Neural progenitor cell (in vitro differentiated cells): ENCODE results near the gene BOC. TPM values are rescaled to one million over a fixed set of nuclear protein-coding genes. Genes with fewer than 3 reads are reported as not detected.

Experiments
- DNase-seq: peaks from one replicate; pipeline ENCODE4 v3.0.0-alpha.2; 2016; ENCODE audit warnings: low spot score
- H2AFZ ChIP-seq: fragments of 200-600 bp; sonication (generic); replicated peaks from 2 replicates; pipeline ENCODE4 v1.6.1; 2016; ENCODE audit warnings: antibody characterized with exemption
- H3F3A ChIP-seq: fragments of 200-600 bp; sonication (generic); 2 replicates; pipeline ENCODE4 v1.6.1; 2016; ENCODE audit warnings: antibody characterized with exemption, low read depth
- H3K27ac ChIP-seq: fragments of 200-600 bp; sonication (generic); 2 replicates; pipeline ENCODE4 v1.5.1; 2016; ENCODE audit warnings: mild to moderate bottlenecking
- H3K27me3 ChIP-seq: fragments of 200-600 bp; sonication (generic); 2 replicates; pipeline ENCODE4 v1.6.1; 2016; ENCODE audit warnings: mild to moderate bottlenecking, moderate library complexity
- H3K36me3 ChIP-seq: fragments of 200-600 bp; sonication (generic); 2 replicates; pipeline ENCODE4 v1.5.1; 2016
- H3K4me1 ChIP-seq: fragments of 200-600 bp; sonication (generic); 2 replicates; pipeline ENCODE4 v1.6.1; 2016; ENCODE audit warnings: mixed run types
- H3K4me2 ChIP-seq: fragments of 200-600 bp; sonication (generic); 2 replicates; pipeline ENCODE4 v1.6.1; 2016
- H3K4me3 ChIP-seq: fragments of 200-600 bp; sonication (generic); 2 replicates; pipeline ENCODE4 v1.5.1; 2016
- H3K79me2 ChIP-seq: fragments of 200-600 bp; sonication (generic); 2 replicates; pipeline ENCODE4 v1.6.1; 2016; ENCODE audit warnings: low read depth
- H3K9ac ChIP-seq: fragments of 200-600 bp; sonication (generic); 2 replicates; pipeline ENCODE4 v1.6.1; 2016
- H3K9me3 ChIP-seq: fragments of 200-600 bp; sonication (generic); 2 replicates; pipeline ENCODE4 v1.5.1; 2016; ENCODE audit warnings: low read depth
- H4K20me1 ChIP-seq: fragments of 200-600 bp; sonication (generic); 2 replicates; pipeline ENCODE4 v1.6.1; 2016; ENCODE audit warnings: low read depth
- H3K27ac Mint-ChIP-seq: 3 replicates; pipeline ENCODE4 v1.8.0; 2021; ENCODE audit warnings: mixed read lengths
- H3K27me3 Mint-ChIP-seq: 2 replicates; pipeline ENCODE4 v1.8.0; 2022; ENCODE audit warnings: low read depth, mild to moderate bottlenecking, inconsistent platforms, moderate library complexity, mixed read lengths; ENCODE audit not compliant: insufficient read depth
- H3K36me3 Mint-ChIP-seq: 3 replicates; pipeline ENCODE4 v1.8.0; 2021; ENCODE audit warnings: mixed read lengths
- H3K4me1 Mint-ChIP-seq: 3 replicates; pipeline ENCODE4 v1.8.0; 2021; ENCODE audit warnings: mixed read lengths
- H3K4me3 Mint-ChIP-seq: 3 replicates; pipeline ENCODE4 v1.8.0; 2021; ENCODE audit warnings: mild to moderate bottlenecking, moderate library complexity, mixed read lengths
- H3K9me3 Mint-ChIP-seq: 3 replicates; pipeline ENCODE4 v1.8.0; 2020; ENCODE audit warnings: mixed read lengths
- CTCF ChIP-seq: fragments of 200-600 bp; sonication (generic); IDR thresholded peaks from 2 replicates; pipeline ENCODE4 v1.5.1; 2017; ENCODE audit warnings: antibody characterized with exemption, mild to moderate bottlenecking
- EZH2 ChIP-seq: fragments of 200-600 bp; sonication (generic); IDR thresholded peaks from 2 replicates; pipeline ENCODE4 v1.6.1; 2017; ENCODE audit warnings: antibody characterized with exemption, mild to moderate bottlenecking, moderate library complexity
- EZH2phosphoT487 ChIP-seq: fragments of 200-600 bp; sonication (generic); IDR thresholded peaks from 2 replicates; pipeline ENCODE4 v1.6.1; 2017; ENCODE audit warnings: antibody characterized with exemption
- total RNA-seq: library from RNA; depleted of rRNA; stranded (reverse); fragments of >200 nt; gene quantifications from 2 replicates; pipeline ENCODE4 v1.2.3, GENCODE V29; 2015; ENCODE audit warnings: low replicate concordance

Gene BOC
- total RNA-seq, 1 donor from 2014 or later = 35.2 TPM

GRCh38 chr3:113177526-113177925 lies 33.8 kb upstream of the BOC start:
- H4K20me1 ChIP-seq = no peaks in the 10 kb centered on the region
- Mint-ChIP-seq H3K9me3 (peaks cover 2% of the 10 kb centered on the region), H3K27ac (no peak overlapping the region), H3K27me3 (no peaks in the 10 kb centered on the region), H3K4me1 (peaks cover 3% of the 10 kb centered on the region), H3K36me3 (no peaks in the 10 kb centered on the region), H3K4me3 (no peak overlapping the region)
- peaks cover 26% of the 10 kb centered on the region for H3K4me1 ChIP-seq
- H3K4me2 ChIP-seq = no peak overlapping the region
- TF ChIP-seq EZH2phosphoT487 (no peak), EZH2 (no peak), CTCF (no peak)
- no peak overlapping the region for H2AFZ ChIP-seq
- no peaks in the 10 kb centered on the region for H3K79me2 ChIP-seq
- no peaks in the 10 kb centered on the region for H3K36me3 ChIP-seq
- H3K9ac ChIP-seq = no peak overlapping the region
- no peak overlapping the region for H3K4me3 ChIP-seq
- H3K27ac ChIP-seq = no peak overlapping the region
- H3K9me3 ChIP-seq = no peaks in the 10 kb centered on the region
- no peaks in the 10 kb centered on the region for H3K27me3 ChIP-seq
- peaks cover 10% of the 10 kb centered on the region for H3F3A ChIP-seq
- no peak for DNase-seq

GRCh38 chr3:113179235-113179824 lies 32.0 kb upstream of the BOC start:
- Mint-ChIP-seq H3K27me3 (peaks cover 5% of the 10 kb centered on the region), H3K27ac (no peak overlapping the region), H3K4me3 (no peak overlapping the region), H3K4me1 (peaks cover 3% of the 10 kb centered on the region), H3K9me3 (peaks cover 2% of the 10 kb centered on the region), H3K36me3 (no peaks in the 10 kb centered on the region)
- Histone ChIP-seq H3F3A (peaks cover 10% of the 10 kb centered on the region), H3K4me2 (no peak overlapping the region), H3K36me3 (no peaks in the 10 kb centered on the region), H3K79me2 (no peaks in the 10 kb centered on the region), H3K9ac (no peak overlapping the region), H3K27me3 (no peaks in the 10 kb centered on the region), H3K4me3 (no peak overlapping the region), H2AFZ (no peak overlapping the region), H4K20me1 (no peaks in the 10 kb centered on the region), H3K4me1 (peaks cover 26% of the 10 kb centered on the region), H3K27ac (no peak overlapping the region), H3K9me3 (no peaks in the 10 kb centered on the region)
- no peak for DNase-seq
- no peak for TF ChIP-seq EZH2phosphoT487
- no peak for TF ChIP-seq CTCF
- no peak for TF ChIP-seq EZH2

- Histone ChIP-seq H3K27me3 (no peaks in the 10 kb centered on the region), H3K36me3 (no peaks in the 10 kb centered on the region), H3K9me3 (peaks cover 7% of the 10 kb centered on the region), H3K4me1 (peaks cover 26% of the 10 kb centered on the region), H3K4me2 (no peak overlapping the region), H4K20me1 (no peaks in the 10 kb centered on the region), H3K4me3 (no peak overlapping the region), H2AFZ (no peak overlapping the region), H3K9ac (no peak overlapping the region), H3K79me2 (no peaks in the 10 kb centered on the region), H3K27ac (no peak overlapping the region), H3F3A (peaks cover 10% of the 10 kb centered on the region)
- no peak for DNase-seq
- Mint-ChIP-seq H3K27me3 (peaks cover 9% of the 10 kb centered on the region), H3K27ac (peak overlapping the region; percentile 16), H3K36me3 (peaks cover 3% of the 10 kb centered on the region), H3K9me3 (peaks cover 18% of the 10 kb centered on the region), H3K4me3 (no peak overlapping the region), H3K4me1 (no peaks in the 10 kb centered on the region)
- TF ChIP-seq CTCF = no peak
Measured at GRCh38 chr3:113183748-113184661, 27.4 kb upstream of the BOC start.
